Heart right ventricle (tissue), 16 donors: Measurements from ENCODE around the gene PIK3CB. TPM values are rescaled to one million over a fixed set of nuclear protein-coding genes. Genes with fewer than 3 reads are reported as not detected.
A peak's percentile ranks its signal among the peaks of the same experiment; 100 is the strongest.
"Not testable (repeated sequence)": the region's sequence is repeated elsewhere in the genome, so short reads cannot be mapped to it uniquely, and the experiment has no call there.

Source experiments
- ATAC-seq, 8 donors: fragments of 200-7000 bp; cut with Tn5 transposase; one replicate each; pipeline ENCODE4 v1.9.1; 2020; ENCODE audit warnings: mild to moderate bottlenecking in 8 of 8, moderate library complexity in 8 of 8, moderate number of reproducible peaks in 1 of 8
- DNase-seq, 2 donors: peaks; one replicate each; pipeline ENCODE4 v3.0.0-alpha.2; 2020
- H3K27ac ChIP-seq, 10 donors: fragments of 200-600 bp; sonication (generic) in 2 of 10; one replicate each; pipeline versions ENCODE4 v1.5.0 to v1.8.0; 2020 to 2022; ENCODE audit warnings: mild to moderate bottlenecking in 3 of 10
- H3K27me3 ChIP-seq, 7 donors: fragments of 200-600 bp; one replicate each; pipeline ENCODE4 v1.8.0; 2021 to 2022; ENCODE audit warnings: mild to moderate bottlenecking in 2 of 7
- H3K36me3 ChIP-seq, 9 donors: fragments of 200-600 bp; sonication (generic) in 1 of 9; one replicate each; pipeline versions ENCODE4 v1.5.0 to v1.8.0; 2020 to 2022; ENCODE audit warnings: mild to moderate bottlenecking in 2 of 9
- H3K4me1 ChIP-seq, 9 donors: fragments of 200-600 bp; sonication (generic) in 1 of 9; one replicate each; pipeline versions ENCODE4 v1.5.0 to v1.8.0; 2020 to 2022; ENCODE audit warnings: mild to moderate bottlenecking in 4 of 9
- H3K4me3 ChIP-seq, 10 donors: fragments of 200-600 bp; sonication (generic) in 2 of 10; one replicate each; pipeline versions ENCODE4 v1.5.0 to v1.8.0; 2020 to 2022; ENCODE audit warnings: mild to moderate bottlenecking in 7 of 10, moderate library complexity in 2 of 10
- H3K9me3 ChIP-seq, 11 donors: fragments of 200-600 bp in 10 of 11; sonication (generic) in 2 of 11; one replicate each; pipeline versions ENCODE4 v1.5.0 to v1.8.0; 2013 to 2022; ENCODE audit warnings: mild to moderate bottlenecking in 2 of 11, control low read depth in 1 of 11, moderate library complexity in 1 of 11
- WGBS, 2 donors: extraction: QIAGEN DNeasy Blood & Tissue Kit; methylation state at CpG; one replicate each; pipeline ENCODE4 v1.1.7; 2013; ENCODE audit warnings: inconsistent platforms in 1 of 2; 5-methylcytosine and 5-hydroxymethylcytosine counted together
- intact Hi-C, 10 donors: fragments of 100-400 bp; cut with DNase I; formaldehyde crosslinking; loops; one replicate each; pipeline versions ENCODE4 v1.11.1 to v1.14.2; 2022
- polyA plus RNA-seq, 2 donors: library from polyadenylated mRNA; stranded (reverse); fragments of 200-250 nt; gene quantifications; one replicate each; pipeline ENCODE4 v1.2.3, GENCODE V29; 2013
- total RNA-seq, 10 donors: library from RNA; stranded (reverse); fragmentation: NEBNext Ultra II Directional in 3 of 10; extraction: Animal tissue kit (Norgen Biotek cat#: 25700) in 3 of 10; gene quantifications; one replicate each; pipeline versions ENCODE4 v1.2.1 to v1.2.4, GENCODE V29; 2021 to 2023
- TF ChIP-seq, protein P1 (sequence below), 9 donors: fragments of 200-600 bp; sonication (generic) in 2 of 9; IDR thresholded peaks; one replicate each; pipeline versions ENCODE4 v1.5.0 to v1.8.0; 2021 to 2022; ENCODE audit warnings: antibody characterized with exemption in 9 of 9, mild to moderate bottlenecking in 5 of 9, moderate library complexity in 1 of 9
- donor health status: Arrhythmogenic right ventricular cardiomyopathy.
- donor health status: ischemic (EF 13 %, LVEDD 7.1; RV severe dilation, severe dysfunction).
- donor health status: healthy with polysubstance abuse.
- donor health status: DM: no; HTN: yes; CAD: no.
- donor health status: DM: no; HTN: no; CAD: no.
- donor health status: ischemic (EF 25% LVEDD 6.9; RV normal size, moderate dysfunction).
- donor health status: ischemic (EF 25% LVEDD 5.7; RV mildly dilated, moderate dysfunction).
- donor health status: healthy.
- donor health status: DM: yes; HTN: yes; CAD: no.
- donor health status: Ischemic cardiomyopathy.
- donor health status: ischemic (EF 35%, LVEDD 5.7; RV mildly dilated, moderate dysfunction).
- donor health status: nonischemic (EF 11% LVEDD 7.7; RV severe dilation, severe dysfunction).
- donor health status: DM: yes; HTN: yes; CAD: no.
- donor health status: PGD.
- donor health status: ischemic (EF 29% LVEDD 5.4; RV normal size, mild dysfunction).
- donor health status: nonischemic (EF 23%, LVEDD 6.1; RV moderate dilation, normal function).

The PIK3CB gene
- total and polyA plus RNA-seq, 12 donors = 8.1 to 45.7 (median 29.3) TPM

DNA sequence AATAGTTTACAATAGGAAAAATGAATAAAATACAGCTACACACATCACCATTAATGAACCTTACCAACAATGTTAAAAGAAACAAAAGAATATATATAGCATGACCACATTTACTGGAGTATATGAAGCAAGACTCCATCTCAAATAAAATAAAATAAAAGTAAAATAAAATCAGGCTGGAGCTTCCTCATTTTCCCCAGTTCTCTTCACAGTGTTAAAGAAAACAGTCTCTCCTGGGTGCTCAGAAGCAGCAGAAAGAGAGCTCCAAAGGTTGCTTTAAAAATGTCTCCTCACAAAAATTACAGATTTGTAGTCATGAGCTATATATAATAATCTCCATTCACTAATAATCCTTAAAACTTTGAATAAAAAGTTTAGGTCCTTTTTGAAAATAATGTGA is 48.8 kb downstream of the PIK3CB start:
- Histone ChIP-seq H3K36me3 (peaks cover 0 to 15% (median 0%) of the 10 kb centered on the region in 9 donors), H3K4me1 (peaks cover 0 to 33% (median 6%) of the 10 kb centered on the region in 9 donors), H3K27me3 (no peaks in the 10 kb centered on the region), H3K9me3 (no peaks in the 10 kb centered on the region), H3K4me3 (no peak overlapping the region), H3K27ac (peak overlapping the region in 1 of 10 donors; percentile 83)
- ATAC-seq (no peak), DNase-seq (no peak)
- intact Hi-C loops = no loop called here
- TF ChIP-seq, protein P1, sequence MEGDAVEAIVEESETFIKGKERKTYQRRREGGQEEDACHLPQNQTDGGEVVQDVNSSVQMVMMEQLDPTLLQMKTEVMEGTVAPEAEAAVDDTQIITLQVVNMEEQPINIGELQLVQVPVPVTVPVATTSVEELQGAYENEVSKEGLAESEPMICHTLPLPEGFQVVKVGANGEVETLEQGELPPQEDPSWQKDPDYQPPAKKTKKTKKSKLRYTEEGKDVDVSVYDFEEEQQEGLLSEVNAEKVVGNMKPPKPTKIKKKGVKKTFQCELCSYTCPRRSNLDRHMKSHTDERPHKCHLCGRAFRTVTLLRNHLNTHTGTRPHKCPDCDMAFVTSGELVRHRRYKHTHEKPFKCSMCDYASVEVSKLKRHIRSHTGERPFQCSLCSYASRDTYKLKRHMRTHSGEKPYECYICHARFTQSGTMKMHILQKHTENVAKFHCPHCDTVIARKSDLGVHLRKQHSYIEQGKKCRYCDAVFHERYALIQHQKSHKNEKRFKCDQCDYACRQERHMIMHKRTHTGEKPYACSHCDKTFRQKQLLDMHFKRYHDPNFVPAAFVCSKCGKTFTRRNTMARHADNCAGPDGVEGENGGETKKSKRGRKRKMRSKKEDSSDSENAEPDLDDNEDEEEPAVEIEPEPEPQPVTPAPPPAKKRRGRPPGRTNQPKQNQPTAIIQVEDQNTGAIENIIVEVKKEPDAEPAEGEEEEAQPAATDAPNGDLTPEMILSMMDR (IDR thresholded peaks at IDR 0.05) = no peak

DNA sequence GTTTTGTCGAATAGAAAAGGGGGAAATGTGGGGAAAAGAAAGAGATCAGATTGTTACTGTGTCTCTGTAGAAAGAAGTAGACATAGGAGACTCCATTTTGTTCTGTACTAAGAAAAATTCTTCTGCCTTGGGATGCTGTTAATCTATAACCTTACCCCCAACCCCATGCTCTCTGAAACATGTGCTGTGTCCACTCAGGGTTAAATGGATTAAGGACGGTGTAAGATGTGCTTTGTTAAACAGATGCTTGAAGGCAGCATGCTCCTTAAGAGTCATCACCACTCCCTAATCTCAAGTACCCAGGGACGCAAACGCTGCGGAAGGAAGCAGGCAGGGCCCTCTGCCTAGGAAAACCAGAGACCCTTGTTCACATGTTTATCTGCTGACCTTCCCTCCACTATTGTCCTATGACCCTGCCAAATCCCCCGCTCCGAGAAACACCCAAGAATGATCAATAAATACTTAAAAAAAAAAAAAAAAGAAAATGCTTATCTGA is 49.3 kb downstream of the PIK3CB start:
- H3K4me3 ChIP-seq, ATAC-seq, intact Hi-C loops, H3K9me3 ChIP-seq, H3K27me3 ChIP-seq, DNase-seq: not testable (repeated sequence)
- Histone ChIP-seq H3K36me3 (peaks cover 0 to 15% (median 0%) of the 10 kb centered on the region in 9 donors), H3K4me1 (peaks cover 0 to 39% (median 7%) of the 10 kb centered on the region in 9 donors), H3K27ac (peak overlapping the region in 1 of 10 donors; percentile 83)
- 67 to 80% methylated on average over 7 of the region's 7 CpGs for WGBS, 2 donors

DNA sequence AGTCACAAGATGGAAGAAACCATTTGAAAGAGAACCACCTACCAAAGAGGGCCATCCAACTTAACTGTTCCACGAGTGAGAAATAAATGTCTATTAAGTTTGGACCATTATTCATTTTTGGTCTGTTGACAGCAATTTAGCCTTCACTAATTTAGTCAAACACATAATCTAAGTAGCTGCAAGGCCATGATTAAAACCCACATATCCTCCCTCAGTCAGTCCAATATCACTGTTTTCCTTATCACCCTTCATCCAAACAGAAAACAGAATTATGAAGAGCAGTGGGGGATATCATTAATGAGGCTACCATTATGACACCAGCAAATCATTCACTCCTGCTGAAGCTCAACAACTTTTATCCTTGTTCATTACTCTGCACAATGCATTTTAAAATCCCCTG is 52.0 kb downstream of the PIK3CB start:
- H3K4me3 ChIP-seq = no peak overlapping the region
- no peaks in the 10 kb centered on the region for H3K27me3 ChIP-seq
- intact Hi-C loops = no loop called here
- no peaks in the 10 kb centered on the region for H3K9me3 ChIP-seq
- no peak overlapping the region for H3K27ac ChIP-seq
- peaks cover 0 to 40% (median 7%) of the 10 kb centered on the region in 9 donors for H3K4me1 ChIP-seq
- ATAC-seq = no peak
- no peak for DNase-seq
- TF ChIP-seq, protein P1 (IDR thresholded peaks at IDR 0.05) = no peak
- no peaks in the 10 kb centered on the region for H3K36me3 ChIP-seq
- 83 to 94% methylated on average over 1 of the region's 1 CpG for WGBS, 2 donors

DNA sequence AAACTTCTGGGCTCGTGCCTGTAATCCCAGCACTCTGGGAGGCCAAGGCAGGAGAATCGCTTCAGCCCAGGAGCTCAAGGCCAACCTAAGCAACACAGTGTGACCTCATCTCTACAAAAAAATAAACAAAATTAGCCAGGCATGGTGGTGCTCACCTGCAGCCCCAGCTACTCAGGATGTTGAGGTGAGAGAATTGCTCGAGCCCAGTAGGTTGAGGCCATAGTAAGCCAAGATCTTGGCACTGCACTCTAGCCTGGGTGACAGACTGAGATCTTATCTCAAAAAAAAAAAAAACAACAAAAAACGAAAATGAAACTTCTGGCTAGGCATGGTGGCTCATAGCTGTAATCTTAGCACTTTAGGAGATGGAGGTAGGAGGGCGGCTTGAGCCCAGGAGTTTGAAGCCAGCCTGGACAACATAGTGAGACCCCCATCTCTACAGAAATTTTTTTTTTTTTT is 53.7 kb downstream of the PIK3CB start:
- DNase-seq = no peak
- TF ChIP-seq, protein P1 (IDR thresholded peaks at IDR 0.05) = no peak
- intact Hi-C loops = no loop called here
- no peaks in the 10 kb centered on the region for H3K36me3 ChIP-seq
- H3K27ac ChIP-seq = peak overlapping the region in 1 of 10 donors; percentile 50
- no peak overlapping the region for H3K4me3 ChIP-seq
- peaks cover 0 to 27% (median 18%) of the 10 kb centered on the region in 9 donors for H3K4me1 ChIP-seq
- WGBS, 2 donors = 73 to 77% methylated on average over 5 of the region's 5 CpGs
- H3K9me3 ChIP-seq = no peaks in the 10 kb centered on the region
- no peaks in the 10 kb centered on the region for H3K27me3 ChIP-seq
- peak in 4 of 8 donors; percentile 18 to 49 (median 30) for ATAC-seq

DNA sequence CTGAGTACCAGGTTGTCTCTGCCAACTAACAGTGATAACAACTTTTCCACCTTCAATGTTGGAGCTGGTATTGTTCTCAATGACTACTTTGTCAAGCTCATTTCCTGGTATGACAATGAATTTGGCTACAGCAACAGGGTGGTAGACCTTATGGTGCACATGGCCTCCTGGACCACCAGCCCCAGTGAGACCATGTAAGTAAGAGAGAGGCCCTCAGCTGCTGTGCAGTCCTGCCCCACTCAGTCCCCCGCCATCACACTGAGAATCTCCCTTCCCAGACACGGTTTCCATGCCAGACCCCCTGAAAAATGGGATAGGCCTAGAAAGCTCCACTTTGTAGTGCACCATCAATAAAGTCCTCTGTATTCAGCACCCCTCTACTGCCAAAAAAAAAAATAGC is 56.1 kb downstream of the PIK3CB start:
- no peak for ATAC-seq
- Histone ChIP-seq H3K27me3 (no peaks in the 10 kb centered on the region), H3K4me1 (peaks cover 13 to 51% (median 41%) of the 10 kb centered on the region in 9 donors), H3K4me3 (no peak overlapping the region), H3K9me3 (no peaks in the 10 kb centered on the region), H3K36me3 (no peaks in the 10 kb centered on the region), H3K27ac (no peak overlapping the region)
- DNase-seq = no peak
- intact Hi-C loops = loop anchor here in 2 of 10 donors (5.0 to 10.0 kb wide), 3 partner anchors 54 to 139 kb away; partner anchors contain the start of gene PIK3CB (in 1 of the 2)
- TF ChIP-seq, protein P1 (IDR thresholded peaks at IDR 0.05) = no peak
- 97 to 99% methylated on average over 2 of the region's 2 CpGs for WGBS, 2 donors
